Glutamatergic neuron (in vitro differentiated cells): Measurements from ENCODE around the gene MAP3K19. TPM values are rescaled to one million over a fixed set of nuclear protein-coding genes. Genes with fewer than 3 reads are reported as not detected.
"Not testable (repeated sequence)": the region's sequence is repeated elsewhere in the genome, so short reads cannot be mapped to it uniquely, and the experiment has no call there.

Experiments
- DNase-seq: peaks from one replicate; pipeline ENCODE4 v3.0.0; 2022
- H3K27ac Mint-ChIP-seq: one replicate; pipeline ENCODE4 v1.8.0; 2020; ENCODE audit warnings: mild to moderate bottlenecking, mixed read lengths, inconsistent platforms; ENCODE audit not compliant: unreplicated experiment
- H3K27me3 Mint-ChIP-seq: one replicate; pipeline ENCODE4 v1.8.0; 2020; ENCODE audit warnings: mild to moderate bottlenecking, moderate library complexity, mixed read lengths, inconsistent platforms; ENCODE audit not compliant: unreplicated experiment
- H3K36me3 Mint-ChIP-seq: one replicate; pipeline ENCODE4 v1.8.0; 2020; ENCODE audit warnings: mild to moderate bottlenecking, mixed read lengths, inconsistent platforms; ENCODE audit not compliant: unreplicated experiment
- H3K4me1 Mint-ChIP-seq: one replicate; pipeline ENCODE4 v1.8.0; 2020; ENCODE audit warnings: mild to moderate bottlenecking, low read depth, mixed read lengths, inconsistent platforms; ENCODE audit not compliant: unreplicated experiment
- H3K4me3 Mint-ChIP-seq: one replicate; pipeline ENCODE4 v1.8.0; 2020; ENCODE audit warnings: mild to moderate bottlenecking, mixed read lengths, inconsistent platforms; ENCODE audit not compliant: unreplicated experiment
- H3K9me3 Mint-ChIP-seq: one replicate; pipeline ENCODE4 v1.8.0; 2020; ENCODE audit warnings: mild to moderate bottlenecking, moderate library complexity, mixed read lengths, inconsistent platforms; ENCODE audit not compliant: unreplicated experiment
- total RNA-seq: library from RNA; stranded (reverse); fragmentation: NEBNext Ultra II Directional; extraction: Animal tissue kit (Norgen Biotek cat#: 25700); gene quantifications from one replicate; pipeline ENCODE4 v1.2.1, GENCODE V29; 2021; ENCODE audit not compliant: unreplicated experiment
- TF ChIP-seq, protein P1 (sequence below): fragments of 200-600 bp; sonication (generic); IDR thresholded peaks from one replicate; pipeline ENCODE4 v1.5.0; 2021; ENCODE audit not compliant: partially characterized antibody, unreplicated experiment

Gene MAP3K19
- total RNA-seq, 1 donor from 2014 or later: not detected

DNA sequence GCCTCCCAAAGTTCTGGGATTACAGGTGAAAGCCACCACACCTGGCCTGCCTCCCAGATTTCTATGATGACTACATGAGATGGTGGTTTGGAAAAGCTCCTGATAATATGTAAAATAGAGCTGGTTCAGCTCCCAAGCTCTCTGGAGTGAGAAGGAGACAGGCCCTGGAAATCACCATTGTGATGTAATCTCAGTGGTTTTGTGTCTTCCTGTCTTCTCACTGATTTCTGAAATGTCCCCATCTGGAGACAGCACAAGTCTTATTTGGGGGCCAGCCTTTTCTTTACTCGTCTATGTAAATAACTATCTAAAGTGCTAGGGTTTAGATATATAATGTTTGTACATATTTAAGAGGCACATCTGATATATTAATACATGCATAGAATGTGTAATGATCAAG, 64.6 kb downstream of the MAP3K19 start:
- Mint-ChIP-seq H3K27ac (no peak overlapping the region), H3K36me3 (no peaks in the 10 kb centered on the region), H3K4me3 (no peak overlapping the region), H3K4me1 (peaks cover 7% of the 10 kb centered on the region), H3K27me3 (peaks cover 2% of the 10 kb centered on the region), H3K9me3 (no peaks in the 10 kb centered on the region)
- no peak for DNase-seq
- TF ChIP-seq, protein P1, sequence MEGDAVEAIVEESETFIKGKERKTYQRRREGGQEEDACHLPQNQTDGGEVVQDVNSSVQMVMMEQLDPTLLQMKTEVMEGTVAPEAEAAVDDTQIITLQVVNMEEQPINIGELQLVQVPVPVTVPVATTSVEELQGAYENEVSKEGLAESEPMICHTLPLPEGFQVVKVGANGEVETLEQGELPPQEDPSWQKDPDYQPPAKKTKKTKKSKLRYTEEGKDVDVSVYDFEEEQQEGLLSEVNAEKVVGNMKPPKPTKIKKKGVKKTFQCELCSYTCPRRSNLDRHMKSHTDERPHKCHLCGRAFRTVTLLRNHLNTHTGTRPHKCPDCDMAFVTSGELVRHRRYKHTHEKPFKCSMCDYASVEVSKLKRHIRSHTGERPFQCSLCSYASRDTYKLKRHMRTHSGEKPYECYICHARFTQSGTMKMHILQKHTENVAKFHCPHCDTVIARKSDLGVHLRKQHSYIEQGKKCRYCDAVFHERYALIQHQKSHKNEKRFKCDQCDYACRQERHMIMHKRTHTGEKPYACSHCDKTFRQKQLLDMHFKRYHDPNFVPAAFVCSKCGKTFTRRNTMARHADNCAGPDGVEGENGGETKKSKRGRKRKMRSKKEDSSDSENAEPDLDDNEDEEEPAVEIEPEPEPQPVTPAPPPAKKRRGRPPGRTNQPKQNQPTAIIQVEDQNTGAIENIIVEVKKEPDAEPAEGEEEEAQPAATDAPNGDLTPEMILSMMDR: no peak

DNA sequence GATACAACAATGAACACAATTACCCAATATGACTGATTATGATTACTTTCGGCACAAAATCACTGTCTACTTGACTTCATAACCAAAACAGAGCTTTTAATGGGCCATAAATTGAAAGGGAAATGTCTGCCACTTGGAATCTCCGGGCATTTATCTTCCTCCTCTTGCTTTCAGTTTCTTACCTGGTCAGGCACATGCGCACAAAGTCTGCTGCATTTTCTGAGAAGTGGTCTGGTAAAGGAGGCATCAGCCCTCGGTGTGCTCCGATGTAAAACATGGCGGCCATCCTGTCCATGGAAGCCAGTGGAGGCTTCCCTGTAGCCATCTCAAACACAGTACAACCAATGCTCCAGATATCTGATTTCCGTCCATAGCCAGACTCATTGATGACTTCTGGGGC, 66.6 kb downstream of the MAP3K19 start:
- Mint-ChIP-seq H3K4me3 (no peak overlapping the region), H3K27ac (no peak overlapping the region), H3K4me1 (peaks cover 10% of the 10 kb centered on the region), H3K36me3 (peaks cover 4% of the 10 kb centered on the region), H3K9me3 (no peaks in the 10 kb centered on the region), H3K27me3 (peaks cover 5% of the 10 kb centered on the region)
- no peak for DNase-seq
- TF ChIP-seq, protein P1: no peak

DNA sequence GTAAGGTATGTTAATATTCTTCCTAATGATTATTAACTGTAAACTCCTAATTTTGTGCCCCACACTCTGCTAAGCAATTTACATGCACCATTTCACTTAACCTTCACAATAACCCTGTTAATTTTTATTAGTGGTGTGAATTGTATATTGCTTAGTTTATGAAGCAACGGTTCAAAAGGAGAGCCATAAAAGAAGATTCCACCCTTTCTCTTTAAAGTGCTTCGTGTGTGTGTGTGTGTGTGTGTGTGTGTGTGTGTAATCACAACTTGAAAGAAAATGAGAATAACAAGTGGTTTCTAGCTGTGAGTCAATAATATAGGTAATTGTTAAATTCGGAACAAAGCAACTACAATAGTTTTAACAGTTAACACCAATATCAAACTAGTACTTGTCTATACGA, 68.0 kb downstream of the MAP3K19 start:
- peaks cover 7% of the 10 kb centered on the region for H3K27me3 Mint-ChIP-seq
- TF ChIP-seq, protein P1: no peak
- H3K4me1 Mint-ChIP-seq: peaks cover 10% of the 10 kb centered on the region
- peaks cover 4% of the 10 kb centered on the region for H3K9me3 Mint-ChIP-seq
- no peak overlapping the region for H3K4me3 Mint-ChIP-seq
- H3K27ac Mint-ChIP-seq: no peak overlapping the region
- peaks cover 9% of the 10 kb centered on the region for H3K36me3 Mint-ChIP-seq
- DNase-seq: no peak

DNA sequence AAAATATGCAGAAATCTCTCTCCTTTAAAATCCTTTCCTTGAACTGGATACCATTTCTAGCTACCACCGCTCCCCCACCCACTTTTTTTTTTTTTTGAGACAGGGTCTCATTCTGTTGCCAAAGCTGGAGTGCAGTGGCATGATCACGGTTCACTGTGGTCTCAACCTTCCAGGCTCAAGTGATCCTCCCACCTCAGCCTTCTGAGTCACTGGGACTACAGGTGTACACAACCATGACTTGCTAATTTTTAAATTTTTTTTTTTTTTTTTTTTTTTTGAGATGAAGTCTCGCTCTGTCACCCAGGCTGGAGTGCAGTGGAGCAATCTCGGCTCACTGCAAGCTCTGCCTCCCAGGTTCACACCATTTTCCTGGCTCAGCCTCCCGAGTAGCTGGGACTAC, 70.1 kb downstream of the MAP3K19 start:
- DNase-seq, H3K27me3 Mint-ChIP-seq, H3K9me3 Mint-ChIP-seq, H3K4me1 Mint-ChIP-seq, H3K27ac Mint-ChIP-seq, H3K4me3 Mint-ChIP-seq: not testable (repeated sequence)
- H3K36me3 Mint-ChIP-seq: peaks cover 22% of the 10 kb centered on the region

DNA sequence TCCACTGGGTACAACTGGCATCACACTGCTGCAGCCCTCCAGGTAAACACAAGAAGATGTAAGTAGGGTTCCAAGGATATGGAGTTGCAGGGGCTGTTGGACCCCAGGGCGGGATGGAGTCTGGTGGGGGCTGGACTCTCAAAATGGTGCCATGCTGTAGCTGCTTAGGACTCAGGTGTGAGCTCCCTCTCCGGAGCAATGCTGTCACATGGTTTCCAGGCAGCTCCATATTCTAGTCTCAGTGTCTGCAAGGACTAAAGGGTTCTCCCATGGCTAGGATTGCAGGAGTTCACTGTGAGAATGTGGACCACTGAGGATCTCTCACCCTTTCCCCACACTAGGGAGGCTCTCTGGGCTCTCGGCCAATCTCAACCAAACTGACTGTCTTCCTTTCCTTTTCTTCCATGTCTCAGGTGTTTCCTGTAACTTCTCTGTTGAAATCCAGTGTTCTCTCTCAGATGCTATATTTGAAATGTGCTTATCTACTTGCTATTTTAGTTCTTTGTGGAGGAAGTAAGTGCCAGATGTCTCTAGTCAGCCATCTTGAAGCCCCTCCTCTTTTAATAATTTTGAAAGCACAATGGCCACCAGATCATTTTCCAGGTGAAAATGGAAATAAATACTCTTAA, 71.1 kb downstream of the MAP3K19 start:
- Mint-ChIP-seq H3K27ac (no peak overlapping the region), H3K27me3 (peaks cover 7% of the 10 kb centered on the region), H3K4me3 (no peak overlapping the region), H3K4me1 (peaks cover 10% of the 10 kb centered on the region), H3K9me3 (peaks cover 9% of the 10 kb centered on the region), H3K36me3 (peaks cover 22% of the 10 kb centered on the region)
- TF ChIP-seq, protein P1: no peak
- DNase-seq: no peak
